GM12864 (cell line): ENCODE data around the gene MAFG.

ENCODE experiments used
- DNase-seq: peaks from one replicate; pipeline ENCODE4 v3.0.0-alpha.2; 2011; ENCODE audit warnings: low read depth
- H3K4me3 ChIP-seq: 2 replicates; pipeline ENCODE4 v1.5.1; 2011; ENCODE audit warnings: mild to moderate bottlenecking, low read depth, low read length, control low read depth
- TF ChIP-seq, protein P1 (sequence below): IDR thresholded peaks from 2 replicates; pipeline ENCODE4 v1.5.1; 2011; ENCODE audit warnings: low read depth, mild to moderate bottlenecking, moderate library complexity, low read length, control low read depth, inconsistent platforms; ENCODE audit errors: missing control alignments

The MAFG gene

GRCh38 chr17:81967533-81968395 lies 40.2 kb upstream of the MAFG start:
- H3K4me3 ChIP-seq: no peak overlapping the region
- DNase-seq: no peak
- TF ChIP-seq, protein P1, sequence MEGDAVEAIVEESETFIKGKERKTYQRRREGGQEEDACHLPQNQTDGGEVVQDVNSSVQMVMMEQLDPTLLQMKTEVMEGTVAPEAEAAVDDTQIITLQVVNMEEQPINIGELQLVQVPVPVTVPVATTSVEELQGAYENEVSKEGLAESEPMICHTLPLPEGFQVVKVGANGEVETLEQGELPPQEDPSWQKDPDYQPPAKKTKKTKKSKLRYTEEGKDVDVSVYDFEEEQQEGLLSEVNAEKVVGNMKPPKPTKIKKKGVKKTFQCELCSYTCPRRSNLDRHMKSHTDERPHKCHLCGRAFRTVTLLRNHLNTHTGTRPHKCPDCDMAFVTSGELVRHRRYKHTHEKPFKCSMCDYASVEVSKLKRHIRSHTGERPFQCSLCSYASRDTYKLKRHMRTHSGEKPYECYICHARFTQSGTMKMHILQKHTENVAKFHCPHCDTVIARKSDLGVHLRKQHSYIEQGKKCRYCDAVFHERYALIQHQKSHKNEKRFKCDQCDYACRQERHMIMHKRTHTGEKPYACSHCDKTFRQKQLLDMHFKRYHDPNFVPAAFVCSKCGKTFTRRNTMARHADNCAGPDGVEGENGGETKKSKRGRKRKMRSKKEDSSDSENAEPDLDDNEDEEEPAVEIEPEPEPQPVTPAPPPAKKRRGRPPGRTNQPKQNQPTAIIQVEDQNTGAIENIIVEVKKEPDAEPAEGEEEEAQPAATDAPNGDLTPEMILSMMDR: no peak

DNA sequence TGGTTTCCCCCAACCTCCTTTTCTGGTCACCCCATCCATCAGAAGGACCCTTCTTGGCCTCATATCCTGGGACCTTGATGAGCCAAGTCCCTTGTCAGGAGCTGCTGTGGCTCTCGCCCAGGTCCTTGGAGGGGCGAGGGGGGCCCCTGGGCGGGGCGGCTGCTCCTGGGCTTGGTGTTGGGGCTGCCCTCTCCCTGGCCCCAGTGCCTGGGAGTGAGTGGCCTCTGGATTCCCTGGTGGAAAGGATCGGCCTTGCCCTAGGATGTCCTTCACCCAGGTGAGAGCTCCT lies 39.7 kb upstream of the MAFG start:
- TF ChIP-seq, protein P1: no peak
- DNase-seq: no peak
- no peak overlapping the region for H3K4me3 ChIP-seq

DNA sequence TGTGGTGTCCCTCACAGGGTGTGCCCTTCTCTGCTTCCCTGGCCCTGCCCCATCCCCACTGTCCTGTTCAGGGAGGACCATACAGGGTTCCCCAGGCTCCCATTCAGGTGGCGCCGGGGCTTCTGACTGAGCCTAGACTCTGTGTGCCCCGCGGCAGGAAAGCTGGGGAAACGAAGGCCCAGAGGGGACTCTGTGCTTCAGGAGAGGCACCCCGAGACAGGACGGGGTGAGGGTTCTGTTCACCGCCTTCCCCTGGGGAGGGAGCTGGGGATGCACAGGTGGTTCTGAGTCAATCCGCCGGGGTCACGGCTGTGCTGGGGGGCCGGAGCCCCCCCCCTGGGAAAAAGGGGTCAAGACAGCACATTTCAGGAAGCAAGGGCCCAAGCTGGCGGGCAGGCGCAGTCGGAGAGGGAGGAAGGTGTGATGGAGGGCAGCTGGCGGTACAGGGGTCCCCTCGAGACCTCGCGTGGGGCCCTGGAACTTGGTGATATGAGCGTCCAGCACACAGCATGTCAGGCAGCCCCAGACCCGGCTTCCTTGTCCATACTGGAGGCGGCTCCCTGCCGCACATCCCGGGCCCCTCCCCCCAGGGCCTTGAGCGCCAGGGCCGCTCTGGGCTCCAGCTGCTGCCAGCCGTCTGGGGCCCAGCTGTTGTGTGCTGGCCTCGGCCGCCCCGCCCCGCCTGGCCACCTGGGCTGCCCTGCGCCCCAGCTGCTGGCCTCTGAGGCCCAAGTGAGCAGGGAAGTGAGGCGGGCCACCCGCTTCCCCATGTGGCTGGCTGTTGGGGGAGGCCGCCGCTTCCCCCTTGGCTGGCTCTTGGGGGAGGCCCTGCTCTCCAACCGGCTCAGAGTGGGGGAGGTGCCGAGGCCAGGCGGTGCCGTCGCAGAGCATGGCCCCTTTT lies 39.1 kb upstream of the MAFG start:
- TF ChIP-seq, protein P1: no peak
- no peak overlapping the region for H3K4me3 ChIP-seq
- no peak for DNase-seq

DNA sequence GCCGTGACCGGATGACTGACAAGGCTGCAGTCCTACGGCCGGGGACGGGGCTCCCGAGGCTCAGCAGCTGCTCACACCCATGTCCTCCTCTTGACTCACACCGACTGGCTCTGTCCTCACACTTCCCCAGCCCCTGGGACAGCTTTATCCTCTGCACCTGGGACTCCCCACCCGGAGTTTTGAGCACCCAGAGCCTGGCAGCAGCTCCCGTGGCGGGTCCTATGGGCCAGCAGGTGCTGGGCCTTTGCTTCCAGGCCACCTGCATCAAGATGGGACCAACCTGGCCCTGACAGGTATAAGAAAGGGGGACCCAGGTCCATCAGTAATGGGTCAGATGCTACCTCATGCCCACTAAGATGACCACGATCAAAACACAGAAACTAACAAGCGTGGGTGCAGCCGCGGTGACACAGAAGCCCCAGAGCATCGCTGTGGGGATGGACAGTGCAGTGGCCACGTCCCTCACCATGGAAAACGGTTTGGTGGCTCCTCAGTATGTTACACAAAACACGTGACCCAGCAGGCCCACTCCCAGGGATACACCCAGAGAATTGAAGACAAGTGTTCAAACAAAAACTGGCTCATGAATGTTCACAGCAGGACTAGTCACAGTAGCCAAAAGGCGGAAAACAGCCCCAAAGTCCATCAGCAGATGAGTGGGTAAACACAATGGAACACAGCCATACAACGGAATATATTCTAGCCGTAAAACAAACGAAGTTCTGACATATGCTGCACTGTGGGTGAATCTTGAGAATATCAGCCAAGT lies 36.7 kb upstream of the MAFG start:
- no peak overlapping the region for H3K4me3 ChIP-seq
- DNase-seq: no peak
- TF ChIP-seq, protein P1: no peak

GRCh38 chr17:81962499-81963441 lies 35.2 kb upstream of the MAFG start:
- TF ChIP-seq, protein P1: no peak
- H3K4me3 ChIP-seq: no peak overlapping the region
- DNase-seq: no peak
